ENCODE data around the gene PLP1. TPM values are rescaled to one million over a fixed set of nuclear protein-coding genes. Genes with fewer than 3 reads are reported as not detected.

Gene PLP1
- total and polyA plus RNA-seq, 2 experiments from 2014 or later = 36.9 to 66.9 TPM

GRCh38 chrX:103791826-103792485 lies 15.3 kb downstream of the PLP1 start:
- Histone ChIP-seq H3K4me1 (ENCODE audit: insufficient read depth) (no peaks in the 10 kb centered on the region), H3K9me2 (ENCODE audit: insufficient read depth) (no peaks in the 10 kb centered on the region), H4K20me1 (replicated peaks; ENCODE audit: insufficient read depth) (no peaks in the 10 kb centered on the region), H3K4me3 (no peak overlapping the region), H3F3A (replicated peaks; ENCODE audit: low read depth) (no peaks in the 10 kb centered on the region), H3K27me3 (ENCODE audit: insufficient read depth) (no peaks in the 10 kb centered on the region), H3K4me2 (no peak overlapping the region), H3K27ac (ENCODE audit: low read depth) (no peak overlapping the region), H3K79me2 (replicated peaks; ENCODE audit: insufficient read depth) (no peaks in the 10 kb centered on the region), H2AFZ (no peak overlapping the region), H3K36me3 (ENCODE audit: insufficient read depth) (no peaks in the 10 kb centered on the region; the same call in 1 of the 2 replicates)
- DNase-seq (ENCODE audit: low spot score) (no peak), ATAC-seq (no peak)
- Mint-ChIP-seq H3K9me3 (no peaks in the 10 kb centered on the region), H3K27me3 (ENCODE audit: insufficient read depth, low read depth, poor library complexity) (peaks cover 2% of the 10 kb centered on the region), H3K4me1 (peaks cover 4% of the 10 kb centered on the region; the same call in 1 of the 3 replicates), H3K36me3 (ENCODE audit: low read depth) (peaks cover 30% of the 10 kb centered on the region), H3K27ac (no peak overlapping the region), H3K4me3 (no peak overlapping the region)
- TF ChIP-seq ZNF114 (CRISPR knock-in tag; IDR thresholded peaks at IDR 0.05) = no peak
- TF ChIP-seq, protein P1, sequence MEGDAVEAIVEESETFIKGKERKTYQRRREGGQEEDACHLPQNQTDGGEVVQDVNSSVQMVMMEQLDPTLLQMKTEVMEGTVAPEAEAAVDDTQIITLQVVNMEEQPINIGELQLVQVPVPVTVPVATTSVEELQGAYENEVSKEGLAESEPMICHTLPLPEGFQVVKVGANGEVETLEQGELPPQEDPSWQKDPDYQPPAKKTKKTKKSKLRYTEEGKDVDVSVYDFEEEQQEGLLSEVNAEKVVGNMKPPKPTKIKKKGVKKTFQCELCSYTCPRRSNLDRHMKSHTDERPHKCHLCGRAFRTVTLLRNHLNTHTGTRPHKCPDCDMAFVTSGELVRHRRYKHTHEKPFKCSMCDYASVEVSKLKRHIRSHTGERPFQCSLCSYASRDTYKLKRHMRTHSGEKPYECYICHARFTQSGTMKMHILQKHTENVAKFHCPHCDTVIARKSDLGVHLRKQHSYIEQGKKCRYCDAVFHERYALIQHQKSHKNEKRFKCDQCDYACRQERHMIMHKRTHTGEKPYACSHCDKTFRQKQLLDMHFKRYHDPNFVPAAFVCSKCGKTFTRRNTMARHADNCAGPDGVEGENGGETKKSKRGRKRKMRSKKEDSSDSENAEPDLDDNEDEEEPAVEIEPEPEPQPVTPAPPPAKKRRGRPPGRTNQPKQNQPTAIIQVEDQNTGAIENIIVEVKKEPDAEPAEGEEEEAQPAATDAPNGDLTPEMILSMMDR (conservative IDR thresholded peaks at IDR 0.05; ENCODE audit: low read depth in 2 of 2) = no peak
- TF ChIP-seq, protein P2, sequence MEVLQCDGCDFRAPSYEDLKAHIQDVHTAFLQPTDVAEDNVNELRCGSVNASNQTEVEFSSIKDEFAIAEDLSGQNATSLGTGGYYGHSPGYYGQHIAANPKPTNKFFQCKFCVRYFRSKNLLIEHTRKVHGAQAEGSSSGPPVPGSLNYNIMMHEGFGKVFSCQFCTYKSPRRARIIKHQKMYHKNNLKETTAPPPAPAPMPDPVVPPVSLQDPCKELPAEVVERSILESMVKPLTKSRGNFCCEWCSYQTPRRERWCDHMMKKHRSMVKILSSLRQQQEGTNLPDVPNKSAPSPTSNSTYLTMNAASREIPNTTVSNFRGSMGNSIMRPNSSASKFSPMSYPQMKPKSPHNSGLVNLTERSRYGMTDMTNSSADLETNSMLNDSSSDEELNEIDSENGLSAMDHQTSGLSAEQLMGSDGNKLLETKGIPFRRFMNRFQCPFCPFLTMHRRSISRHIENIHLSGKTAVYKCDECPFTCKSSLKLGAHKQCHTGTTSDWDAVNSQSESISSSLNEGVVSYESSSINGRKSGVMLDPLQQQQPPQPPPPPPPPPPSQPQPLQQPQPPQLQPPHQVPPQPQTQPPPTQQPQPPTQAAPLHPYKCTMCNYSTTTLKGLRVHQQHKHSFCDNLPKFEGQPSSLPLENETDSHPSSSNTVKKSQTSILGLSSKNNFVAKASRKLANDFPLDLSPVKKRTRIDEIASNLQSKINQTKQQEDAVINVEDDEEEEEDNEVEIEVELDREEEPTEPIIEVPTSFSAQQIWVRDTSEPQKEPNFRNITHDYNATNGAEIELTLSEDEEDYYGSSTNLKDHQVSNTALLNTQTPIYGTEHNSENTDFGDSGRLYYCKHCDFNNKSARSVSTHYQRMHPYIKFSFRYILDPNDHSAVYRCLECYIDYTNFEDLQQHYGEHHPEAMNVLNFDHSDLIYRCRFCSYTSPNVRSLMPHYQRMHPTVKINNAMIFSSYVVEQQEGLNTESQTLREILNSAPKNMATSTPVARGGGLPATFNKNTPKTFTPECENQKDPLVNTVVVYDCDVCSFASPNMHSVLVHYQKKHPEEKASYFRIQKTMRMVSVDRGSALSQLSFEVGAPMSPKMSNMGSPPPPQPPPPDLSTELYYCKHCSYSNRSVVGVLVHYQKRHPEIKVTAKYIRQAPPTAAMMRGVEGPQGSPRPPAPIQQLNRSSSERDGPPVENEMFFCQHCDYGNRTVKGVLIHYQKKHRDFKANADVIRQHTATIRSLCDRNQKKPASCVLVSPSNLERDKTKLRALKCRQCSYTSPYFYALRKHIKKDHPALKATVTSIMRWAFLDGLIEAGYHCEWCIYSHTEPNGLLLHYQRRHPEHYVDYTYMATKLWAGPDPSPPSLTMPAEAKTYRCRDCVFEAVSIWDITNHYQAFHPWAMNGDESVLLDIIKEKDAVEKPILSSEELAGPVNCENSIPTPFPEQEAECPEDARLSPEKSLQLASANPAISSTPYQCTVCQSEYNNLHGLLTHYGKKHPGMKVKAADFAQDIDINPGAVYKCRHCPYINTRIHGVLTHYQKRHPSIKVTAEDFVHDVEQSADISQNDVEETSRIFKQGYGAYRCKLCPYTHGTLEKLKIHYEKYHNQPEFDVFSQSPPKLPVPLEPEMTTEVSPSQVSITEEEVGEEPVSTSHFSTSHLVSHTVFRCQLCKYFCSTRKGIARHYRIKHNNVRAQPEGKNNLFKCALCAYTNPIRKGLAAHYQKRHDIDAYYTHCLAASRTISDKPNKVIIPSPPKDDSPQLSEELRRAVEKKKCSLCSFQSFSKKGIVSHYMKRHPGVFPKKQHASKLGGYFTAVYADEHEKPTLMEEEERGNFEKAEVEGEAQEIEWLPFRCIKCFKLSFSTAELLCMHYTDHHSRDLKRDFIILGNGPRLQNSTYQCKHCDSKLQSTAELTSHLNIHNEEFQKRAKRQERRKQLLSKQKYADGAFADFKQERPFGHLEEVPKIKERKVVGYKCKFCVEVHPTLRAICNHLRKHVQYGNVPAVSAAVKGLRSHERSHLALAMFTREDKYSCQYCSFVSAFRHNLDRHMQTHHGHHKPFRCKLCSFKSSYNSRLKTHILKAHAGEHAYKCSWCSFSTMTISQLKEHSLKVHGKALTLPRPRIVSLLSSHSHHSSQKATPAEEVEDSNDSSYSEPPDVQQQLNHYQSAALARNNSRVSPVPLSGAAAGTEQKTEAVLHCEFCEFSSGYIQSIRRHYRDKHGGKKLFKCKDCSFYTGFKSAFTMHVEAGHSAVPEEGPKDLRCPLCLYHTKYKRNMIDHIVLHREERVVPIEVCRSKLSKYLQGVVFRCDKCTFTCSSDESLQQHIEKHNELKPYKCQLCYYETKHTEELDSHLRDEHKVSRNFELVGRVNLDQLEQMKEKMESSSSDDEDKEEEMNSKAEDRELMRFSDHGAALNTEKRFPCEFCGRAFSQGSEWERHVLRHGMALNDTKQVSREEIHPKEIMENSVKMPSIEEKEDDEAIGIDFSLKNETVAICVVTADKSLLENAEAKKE (CRISPR knock-in tag; IDR thresholded peaks at IDR 0.05) = no peak
- TF ChIP-seq, protein P3, sequence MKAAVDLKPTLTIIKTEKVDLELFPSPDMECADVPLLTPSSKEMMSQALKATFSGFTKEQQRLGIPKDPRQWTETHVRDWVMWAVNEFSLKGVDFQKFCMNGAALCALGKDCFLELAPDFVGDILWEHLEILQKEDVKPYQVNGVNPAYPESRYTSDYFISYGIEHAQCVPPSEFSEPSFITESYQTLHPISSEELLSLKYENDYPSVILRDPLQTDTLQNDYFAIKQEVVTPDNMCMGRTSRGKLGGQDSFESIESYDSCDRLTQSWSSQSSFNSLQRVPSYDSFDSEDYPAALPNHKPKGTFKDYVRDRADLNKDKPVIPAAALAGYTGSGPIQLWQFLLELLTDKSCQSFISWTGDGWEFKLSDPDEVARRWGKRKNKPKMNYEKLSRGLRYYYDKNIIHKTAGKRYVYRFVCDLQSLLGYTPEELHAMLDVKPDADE (IDR thresholded peaks at IDR 0.05) = no peak
- no peak for TF ChIP-seq STAT1 (IDR thresholded peaks at IDR 0.05; ENCODE audit: unreplicated experiment)
- TF ChIP-seq, protein P4, sequence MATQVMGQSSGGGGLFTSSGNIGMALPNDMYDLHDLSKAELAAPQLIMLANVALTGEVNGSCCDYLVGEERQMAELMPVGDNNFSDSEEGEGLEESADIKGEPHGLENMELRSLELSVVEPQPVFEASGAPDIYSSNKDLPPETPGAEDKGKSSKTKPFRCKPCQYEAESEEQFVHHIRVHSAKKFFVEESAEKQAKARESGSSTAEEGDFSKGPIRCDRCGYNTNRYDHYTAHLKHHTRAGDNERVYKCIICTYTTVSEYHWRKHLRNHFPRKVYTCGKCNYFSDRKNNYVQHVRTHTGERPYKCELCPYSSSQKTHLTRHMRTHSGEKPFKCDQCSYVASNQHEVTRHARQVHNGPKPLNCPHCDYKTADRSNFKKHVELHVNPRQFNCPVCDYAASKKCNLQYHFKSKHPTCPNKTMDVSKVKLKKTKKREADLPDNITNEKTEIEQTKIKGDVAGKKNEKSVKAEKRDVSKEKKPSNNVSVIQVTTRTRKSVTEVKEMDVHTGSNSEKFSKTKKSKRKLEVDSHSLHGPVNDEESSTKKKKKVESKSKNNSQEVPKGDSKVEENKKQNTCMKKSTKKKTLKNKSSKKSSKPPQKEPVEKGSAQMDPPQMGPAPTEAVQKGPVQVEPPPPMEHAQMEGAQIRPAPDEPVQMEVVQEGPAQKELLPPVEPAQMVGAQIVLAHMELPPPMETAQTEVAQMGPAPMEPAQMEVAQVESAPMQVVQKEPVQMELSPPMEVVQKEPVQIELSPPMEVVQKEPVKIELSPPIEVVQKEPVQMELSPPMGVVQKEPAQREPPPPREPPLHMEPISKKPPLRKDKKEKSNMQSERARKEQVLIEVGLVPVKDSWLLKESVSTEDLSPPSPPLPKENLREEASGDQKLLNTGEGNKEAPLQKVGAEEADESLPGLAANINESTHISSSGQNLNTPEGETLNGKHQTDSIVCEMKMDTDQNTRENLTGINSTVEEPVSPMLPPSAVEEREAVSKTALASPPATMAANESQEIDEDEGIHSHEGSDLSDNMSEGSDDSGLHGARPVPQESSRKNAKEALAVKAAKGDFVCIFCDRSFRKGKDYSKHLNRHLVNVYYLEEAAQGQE (IDR thresholded peaks at IDR 0.05; ENCODE audit: unreplicated experiment) = no peak
- no peak for TF ChIP-seq POLR2AphosphoS5 (IDR thresholded peaks at IDR 0.05; ENCODE audit: low read depth)
- TF ChIP-seq ZNF331 (CRISPR knock-in tag; IDR thresholded peaks at IDR 0.05; ENCODE audit: low read depth) = no peak
- no peak for TF ChIP-seq JUNB (IDR thresholded peaks at IDR 0.05; ENCODE audit: unreplicated experiment)
- TF ChIP-seq EZH2phosphoT487 (IDR thresholded peaks at IDR 0.05; ENCODE audit: unreplicated experiment) = no peak
- no peak for TF ChIP-seq CREB1 (CRISPR knock-in tag; IDR thresholded peaks at IDR 0.05; ENCODE audit: low read depth)
- TF ChIP-seq EZH2 (IDR thresholded peaks at IDR 0.05; ENCODE audit: low read depth, unreplicated experiment) = no peak
